K562 (cell line): ENCODE results near the gene TDRD3. TPM values are rescaled to one million over a fixed set of nuclear protein-coding genes. Genes with fewer than 3 reads are reported as not detected.

Experiments
- BCL6 ChIP-seq: fragments of 250-450 bp; sonication (Bioruptor Pico); IDR thresholded peaks from 2 replicates; pipeline ENCODE4 v1.4.0; 2020
- ID3 ChIP-seq, 2 experiments: fragments of 250-450 bp in 1 of 2; fragments of 450-650 bp in 1 of 2; sonication (Bioruptor Pico) in 1 of 2; IDR thresholded peaks; 2 replicates each; pipeline versions ENCODE4 v1.6.1 to v1.8.0; 2016 to 2021; ENCODE audit warnings: mild to moderate bottlenecking in 2 of 2, moderate library complexity in 2 of 2, missing compliant biosample characterization in 1 of 2, missing genetic modification characterization in 1 of 2
- KLF10 ChIP-seq: fragments of 250-450 bp; sonication (Bioruptor Pico); IDR thresholded peaks from 2 replicates; pipeline ENCODE4 v1.6.1; 2021; ENCODE audit warnings: matching md5 sums
- MIER1 ChIP-seq: fragments of 450-650 bp; IDR thresholded peaks from 2 replicates; pipeline ENCODE4 v1.6.1; 2016; ENCODE audit warnings: antibody characterized with exemption, mild to moderate bottlenecking, low read depth
- RBM34 ChIP-seq: fragments of 200-400 bp; formaldehyde crosslinking; IDR thresholded peaks from 2 replicates; pipeline ENCODE4 v1.6.1; 2018; ENCODE audit warnings: low read length, borderline replicate concordance; ENCODE audit not compliant: insufficient read depth
- SIRT6 ChIP-seq: IDR thresholded peaks from one replicate; pipeline ENCODE4 v1.6.1; 2012; ENCODE audit warnings: low read depth, mild to moderate bottlenecking, control low read depth, inconsistent platforms, low read length, moderate library complexity
- SP1 ChIP-seq: sonication (generic); formaldehyde crosslinking; IDR thresholded peaks from 2 replicates; pipeline ENCODE4 v1.8.1; 2022; ENCODE audit warnings: mild to moderate bottlenecking, missing genetic modification reagents
- STAG1 ChIP-seq: sonication (generic); formaldehyde crosslinking; IDR thresholded peaks from 2 replicates; pipeline ENCODE4 v1.5.0; 2020; ENCODE audit warnings: missing genetic modification reagents, borderline replicate concordance
- polyA plus RNA-seq, 8 experiments: library from polyadenylated mRNA; depleted of rRNA in 4 of 8; stranded (reverse) in 5 of 8; unstranded in 3 of 8; fragments of >200 nt; fragmentation: Nextera tagmentation in 2 of 8; fragmentation: Illumina TruSeq in 1 of 8; extraction: Ambion mirVana in 2 of 8; extraction: Trizol in 1 of 8; gene quantifications; 2 replicates each; pipeline versions ENCODE4 v1.2.1 to v1.2.3, GENCODE V29; 2011 to 2014; ENCODE audit warnings: inconsistent platforms in 1 of 8, missing spikeins in 1 of 8
- total RNA-seq, 7 experiments: library from RNA; depleted of rRNA in 6 of 7; stranded (reverse); fragments of >200 nt in 6 of 7; fragmentation: Illumina TruSeq in 2 of 7; extraction: Trizol in 2 of 7; gene quantifications; 2 replicates each; pipeline versions ENCODE4 v1.2.1 to v1.2.3, GENCODE V29; 2011 to 2021; ENCODE audit warnings: low replicate concordance in 1 of 7
- TF ChIP-seq, protein P1 (sequence below): fragments of 450-650 bp; IDR thresholded peaks from 2 replicates; pipeline ENCODE4 v1.6.1; 2016; ENCODE audit warnings: low read depth
- TF ChIP-seq, protein P2 (sequence below): sonication (generic); formaldehyde crosslinking; IDR thresholded peaks from 2 replicates; pipeline ENCODE4 v1.8.0; 2022; ENCODE audit warnings: missing genetic modification reagents, mild to moderate bottlenecking, borderline replicate concordance
- TF ChIP-seq, protein P3 (sequence below): IDR thresholded peaks from 3 replicates; pipeline ENCODE4 v1.6.1; 2011; ENCODE audit warnings: borderline replicate concordance, mild to moderate bottlenecking, moderate library complexity; ENCODE audit not compliant: insufficient read length; ENCODE audit errors: extremely low read depth

TDRD3 gene
- total and polyA plus RNA-seq, 9 of the 15 experiments (the other 6 are each of a cell fraction or from before 2014, with no cell fraction given): 3.6 to 16.4 (median 9.5) TPM

DNA sequence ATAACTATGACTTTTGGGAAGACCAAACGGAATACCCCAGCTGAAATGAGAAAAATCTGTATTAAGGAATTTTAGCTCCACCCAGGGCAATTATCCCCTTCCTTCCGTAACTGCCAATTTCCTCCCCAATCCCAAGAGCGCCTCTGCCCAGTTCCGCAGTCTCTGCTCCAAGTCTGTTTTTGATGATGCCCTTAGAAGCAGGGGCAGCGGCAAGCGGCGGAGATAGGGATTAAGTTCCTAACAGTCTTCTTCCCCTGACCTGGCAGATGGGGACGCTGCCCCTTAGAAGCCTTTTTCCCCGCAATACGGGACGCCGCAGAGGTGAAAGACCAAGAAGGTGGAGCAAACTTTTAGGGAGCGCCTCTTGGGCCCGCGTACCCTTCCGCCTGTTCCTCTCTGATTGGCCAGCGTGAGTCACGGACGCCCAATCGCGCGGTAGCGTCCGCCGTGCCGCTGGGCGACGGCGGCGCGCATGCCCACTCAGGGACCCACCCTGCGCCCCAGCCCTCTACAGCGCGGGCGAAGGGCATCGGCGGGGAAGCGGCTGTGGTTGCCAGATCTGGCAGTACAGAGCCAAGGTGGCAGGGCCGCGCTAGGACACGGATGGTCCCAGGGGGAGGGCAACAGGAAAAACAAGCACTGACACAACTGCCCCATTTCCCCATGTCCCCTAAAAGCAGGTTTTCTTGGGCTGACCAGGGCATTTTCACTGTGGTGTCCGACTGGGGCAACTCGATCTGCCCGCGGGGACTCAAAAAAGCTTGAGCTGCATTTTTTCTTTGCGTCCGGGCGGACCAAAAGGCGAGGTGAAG is 843 bp upstream of the TDRD3 start (continued):
- TF ChIP-seq, protein P1, sequence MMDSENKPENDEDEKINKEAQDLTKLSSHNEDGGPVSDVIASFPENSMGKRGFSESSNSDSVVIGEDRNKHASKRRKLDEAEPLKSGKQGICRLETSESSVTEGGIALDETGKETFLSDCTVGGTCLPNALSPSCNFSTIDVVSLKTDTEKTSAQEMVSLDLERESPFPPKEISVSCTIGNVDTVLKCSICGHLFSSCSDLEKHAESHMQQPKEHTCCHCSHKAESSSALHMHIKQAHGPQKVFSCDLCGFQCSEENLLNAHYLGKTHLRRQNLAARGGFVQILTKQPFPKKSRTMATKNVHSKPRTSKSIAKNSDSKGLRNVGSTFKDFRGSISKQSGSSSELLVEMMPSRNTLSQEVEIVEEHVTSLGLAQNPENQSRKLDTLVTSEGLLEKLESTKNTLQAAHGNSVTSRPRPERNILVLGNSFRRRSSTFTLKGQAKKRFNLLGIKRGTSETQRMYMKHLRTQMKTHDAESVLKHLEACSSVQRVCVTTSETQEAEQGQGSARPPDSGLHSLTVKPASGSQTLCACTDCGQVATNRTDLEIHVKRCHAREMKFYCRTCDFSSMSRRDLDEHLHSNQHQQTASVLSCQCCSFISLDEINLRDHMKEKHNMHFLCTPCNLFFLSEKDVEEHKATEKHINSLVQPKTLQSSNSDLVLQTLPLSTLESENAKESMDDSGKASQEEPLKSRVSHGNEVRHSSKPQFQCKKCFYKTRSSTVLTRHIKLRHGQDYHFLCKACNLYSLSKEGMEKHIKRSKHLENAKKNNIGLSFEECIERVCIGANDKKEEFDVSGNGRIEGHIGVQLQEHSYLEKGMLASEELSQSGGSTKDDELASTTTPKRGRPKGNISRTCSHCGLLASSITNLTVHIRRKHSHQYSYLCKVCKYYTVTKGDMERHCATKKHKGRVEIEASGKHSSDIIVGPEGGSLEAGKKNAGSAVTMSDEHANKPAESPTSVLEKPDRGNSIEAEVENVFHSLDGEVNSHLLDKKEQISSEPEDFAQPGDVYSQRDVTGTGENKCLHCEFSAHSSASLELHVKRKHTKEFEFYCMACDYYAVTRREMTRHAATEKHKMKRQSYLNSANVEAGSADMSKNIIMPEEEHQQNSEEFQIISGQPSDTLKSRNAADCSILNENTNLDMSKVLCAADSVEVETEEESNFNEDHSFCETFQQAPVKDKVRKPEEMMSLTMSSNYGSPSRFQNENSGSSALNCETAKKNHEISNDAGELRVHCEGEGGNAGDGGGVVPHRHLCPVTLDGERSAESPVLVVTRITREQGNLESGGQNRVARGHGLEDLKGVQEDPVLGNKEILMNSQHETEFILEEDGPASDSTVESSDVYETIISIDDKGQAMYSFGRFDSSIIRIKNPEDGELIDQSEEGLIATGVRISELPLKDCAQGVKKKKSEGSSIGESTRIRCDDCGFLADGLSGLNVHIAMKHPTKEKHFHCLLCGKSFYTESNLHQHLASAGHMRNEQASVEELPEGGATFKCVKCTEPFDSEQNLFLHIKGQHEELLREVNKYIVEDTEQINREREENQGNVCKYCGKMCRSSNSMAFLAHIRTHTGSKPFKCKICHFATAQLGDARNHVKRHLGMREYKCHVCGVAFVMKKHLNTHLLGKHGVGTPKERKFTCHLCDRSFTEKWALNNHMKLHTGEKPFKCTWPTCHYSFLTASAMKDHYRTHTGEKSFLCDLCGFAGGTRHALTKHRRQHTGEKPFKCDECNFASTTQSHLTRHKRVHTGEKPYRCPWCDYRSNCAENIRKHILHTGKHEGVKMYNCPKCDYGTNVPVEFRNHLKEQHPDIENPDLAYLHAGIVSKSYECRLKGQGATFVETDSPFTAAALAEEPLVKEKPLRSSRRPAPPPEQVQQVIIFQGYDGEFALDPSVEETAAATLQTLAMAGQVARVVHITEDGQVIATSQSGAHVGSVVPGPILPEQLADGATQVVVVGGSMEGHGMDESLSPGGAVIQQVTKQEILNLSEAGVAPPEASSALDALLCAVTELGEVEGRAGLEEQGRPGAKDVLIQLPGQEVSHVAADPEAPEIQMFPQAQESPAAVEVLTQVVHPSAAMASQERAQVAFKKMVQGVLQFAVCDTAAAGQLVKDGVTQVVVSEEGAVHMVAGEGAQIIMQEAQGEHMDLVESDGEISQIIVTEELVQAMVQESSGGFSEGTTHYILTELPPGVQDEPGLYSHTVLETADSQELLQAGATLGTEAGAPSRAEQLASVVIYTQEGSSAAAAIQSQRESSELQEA: peak; percentile 47; the same call in 1 of the 2 replicates
- TF ChIP-seq STAG1 (CRISPR knock-in tag) (no peak), MIER1 (no peak), SP1 (CRISPR knock-in tag) (peak; percentile 39; the same call in 1 of the 2 replicates), RBM34 (no peak), SIRT6 (no peak), ID3 (CRISPR knock-in tag; IDR thresholded peaks at IDR 0.05) (no peak), ID3 (tag; IDR thresholded peaks at IDR 0.05) (no peak), KLF10 (CRISPR knock-in tag) (no peak), BCL6 (CRISPR knock-in tag) (no peak)
- TF ChIP-seq, protein P2, sequence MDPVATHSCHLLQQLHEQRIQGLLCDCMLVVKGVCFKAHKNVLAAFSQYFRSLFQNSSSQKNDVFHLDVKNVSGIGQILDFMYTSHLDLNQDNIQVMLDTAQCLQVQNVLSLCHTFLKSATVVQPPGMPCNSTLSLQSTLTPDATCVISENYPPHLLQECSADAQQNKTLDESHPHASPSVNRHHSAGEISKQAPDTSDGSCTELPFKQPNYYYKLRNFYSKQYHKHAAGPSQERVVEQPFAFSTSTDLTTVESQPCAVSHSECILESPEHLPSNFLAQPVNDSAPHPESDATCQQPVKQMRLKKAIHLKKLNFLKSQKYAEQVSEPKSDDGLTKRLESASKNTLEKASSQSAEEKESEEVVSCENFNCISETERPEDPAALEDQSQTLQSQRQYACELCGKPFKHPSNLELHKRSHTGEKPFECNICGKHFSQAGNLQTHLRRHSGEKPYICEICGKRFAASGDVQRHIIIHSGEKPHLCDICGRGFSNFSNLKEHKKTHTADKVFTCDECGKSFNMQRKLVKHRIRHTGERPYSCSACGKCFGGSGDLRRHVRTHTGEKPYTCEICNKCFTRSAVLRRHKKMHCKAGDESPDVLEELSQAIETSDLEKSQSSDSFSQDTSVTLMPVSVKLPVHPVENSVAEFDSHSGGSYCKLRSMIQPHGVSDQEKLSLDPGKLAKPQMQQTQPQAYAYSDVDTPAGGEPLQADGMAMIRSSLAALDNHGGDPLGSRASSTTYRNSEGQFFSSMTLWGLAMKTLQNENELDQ (CRISPR knock-in tag): no peak
- TF ChIP-seq, protein P3, sequence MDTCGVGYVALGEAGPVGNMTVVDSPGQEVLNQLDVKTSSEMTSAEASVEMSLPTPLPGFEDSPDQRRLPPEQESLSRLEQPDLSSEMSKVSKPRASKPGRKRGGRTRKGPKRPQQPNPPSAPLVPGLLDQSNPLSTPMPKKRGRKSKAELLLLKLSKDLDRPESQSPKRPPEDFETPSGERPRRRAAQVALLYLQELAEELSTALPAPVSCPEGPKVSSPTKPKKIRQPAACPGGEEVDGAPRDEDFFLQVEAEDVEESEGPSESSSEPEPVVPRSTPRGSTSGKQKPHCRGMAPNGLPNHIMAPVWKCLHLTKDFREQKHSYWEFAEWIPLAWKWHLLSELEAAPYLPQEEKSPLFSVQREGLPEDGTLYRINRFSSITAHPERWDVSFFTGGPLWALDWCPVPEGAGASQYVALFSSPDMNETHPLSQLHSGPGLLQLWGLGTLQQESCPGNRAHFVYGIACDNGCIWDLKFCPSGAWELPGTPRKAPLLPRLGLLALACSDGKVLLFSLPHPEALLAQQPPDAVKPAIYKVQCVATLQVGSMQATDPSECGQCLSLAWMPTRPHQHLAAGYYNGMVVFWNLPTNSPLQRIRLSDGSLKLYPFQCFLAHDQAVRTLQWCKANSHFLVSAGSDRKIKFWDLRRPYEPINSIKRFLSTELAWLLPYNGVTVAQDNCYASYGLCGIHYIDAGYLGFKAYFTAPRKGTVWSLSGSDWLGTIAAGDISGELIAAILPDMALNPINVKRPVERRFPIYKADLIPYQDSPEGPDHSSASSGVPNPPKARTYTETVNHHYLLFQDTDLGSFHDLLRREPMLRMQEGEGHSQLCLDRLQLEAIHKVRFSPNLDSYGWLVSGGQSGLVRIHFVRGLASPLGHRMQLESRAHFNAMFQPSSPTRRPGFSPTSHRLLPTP: no peak
